Panc1 (cell line): ENCODE data around the gene SLC7A5. TPM values are rescaled to one million over a fixed set of nuclear protein-coding genes. Genes with fewer than 3 reads are reported as not detected.

Experiments
- ATAC-seq: fragments of 200-7000 bp; cut with Tn5 transposase; 2 replicates; pipeline ENCODE4 v1.9.1; 2020; ENCODE audit warnings: mild to moderate bottlenecking, moderate library complexity
- BruUV-seq: library from RNA; stranded (reverse); fragments of 400-500 nt; replicated peaks from 2 replicates; lab custom pipeline; 2021; lab: Mats Ljungman, UMichigan
- CTCF ChIA-PET: fragments of 300-600 bp; sonication (Branson Sonifier 250); formaldehyde crosslinking; loops from one replicate; lab custom pipeline; 2022; ENCODE audit warnings: antibody characterized with exemption; lab: Charles Lee
- POLR2A ChIA-PET: fragments of 300-600 bp; sonication (Branson Sonifier 250); formaldehyde crosslinking; loops from one replicate; lab custom pipeline; 2022; ENCODE audit warnings: antibody characterized with exemption; lab: Charles Lee
- DNase-seq: peaks from one replicate; pipeline ENCODE4 v3.0.0-alpha.2; 2010; ENCODE audit warnings: low read depth, low spot score
- H3K27ac ChIP-seq: 2 replicates; pipeline ENCODE4 v1.5.1; 2011; ENCODE audit warnings: mild to moderate bottlenecking, low read length, inconsistent platforms
- H3K27me3 ChIP-seq: fragments of 200-500 bp; sonication (Bioruptor generic); 2 replicates; pipeline ENCODE4 v1.6.0; 2014; ENCODE audit warnings: low read length, inconsistent platforms; ENCODE audit not compliant: control insufficient read depth, insufficient read depth
- H3K36me3 ChIP-seq: fragments of 200-500 bp; sonication (Bioruptor generic); 2 replicates; pipeline ENCODE4 v1.5.1; 2014; ENCODE audit warnings: inconsistent platforms, mild to moderate bottlenecking, low read length, moderate library complexity; ENCODE audit not compliant: control insufficient read depth, insufficient read depth
- H3K4me1 ChIP-seq: 2 replicates; pipeline ENCODE4 v1.5.1; 2011; ENCODE audit warnings: inconsistent platforms, mild to moderate bottlenecking, low read length, moderate library complexity; ENCODE audit not compliant: control insufficient read depth, insufficient read depth
- H3K4me3 ChIP-seq, 2 experiments: 2 replicates each; pipeline ENCODE4 v1.5.1; 2011 to 2012; ENCODE audit warnings: low read depth in 2 of 2, low read length in 2 of 2, mild to moderate bottlenecking in 2 of 2, inconsistent platforms in 1 of 2, moderate library complexity in 1 of 2
- H3K9me3 ChIP-seq: fragments of 200-500 bp; sonication (Bioruptor generic); 2 replicates; pipeline ENCODE4 v1.5.1; 2014; ENCODE audit warnings: low read depth, mild to moderate bottlenecking, inconsistent platforms, low read length, moderate library complexity; ENCODE audit not compliant: control insufficient read depth, insufficient read depth
- POLR2AphosphoS5 ChIP-seq: IDR thresholded peaks from 2 replicates; pipeline ENCODE4 v1.6.1; 2012; ENCODE audit warnings: mild to moderate bottlenecking, low read depth, low read length, moderate library complexity
- SIN3A ChIP-seq: IDR thresholded peaks from 2 replicates; pipeline ENCODE4 v1.6.1; 2012; ENCODE audit warnings: low read depth, mild to moderate bottlenecking, low read length, moderate library complexity, borderline replicate concordance; ENCODE audit not compliant: insufficient read depth
- TCF7L2 ChIP-seq: IDR thresholded peaks from 2 replicates; pipeline ENCODE4 v1.6.1; 2011; ENCODE audit warnings: mild to moderate bottlenecking, low read depth, low read length, inconsistent platforms
- in situ Hi-C: cut with HindIII; loops from 2 replicates; pipeline ENCODE4 v1.10.0; 2016; ENCODE audit warnings: low sequenced_read_pairs, low pct_unique_long_range_greater_than_20kb
- intact Hi-C: fragments of 100-400 bp; cut with micrococcal nuclease; formaldehyde crosslinking; loops from one replicate; pipeline ENCODE4 v1.10.0; 2022; ENCODE audit not compliant: unreplicated experiment
- total RNA-seq: library from RNA; stranded (reverse); gene quantifications from one replicate; pipeline ENCODE4 v1.2.1, GENCODE V29; 2021; ENCODE audit not compliant: unreplicated experiment
- TF ChIP-seq, protein P1 (sequence below), 2 experiments: IDR thresholded peaks; 2 replicates each; pipeline ENCODE4 v1.6.1; 2011 to 2012; ENCODE audit warnings: low read depth in 2 of 2, control low read depth in 1 of 2, low read length in 1 of 2, mild to moderate bottlenecking in 1 of 2, moderate library complexity in 1 of 2; ENCODE audit not compliant: insufficient read depth in 1 of 2
- TF ChIP-seq, protein P2 (sequence below): fragments of 450-650 bp; IDR thresholded peaks from 2 replicates; pipeline ENCODE4 v1.5.1; 2017; ENCODE audit warnings: mild to moderate bottlenecking

The SLC7A5 gene
- total RNA-seq, 1 experiment from 2014 or later: 231 TPM

DNA sequence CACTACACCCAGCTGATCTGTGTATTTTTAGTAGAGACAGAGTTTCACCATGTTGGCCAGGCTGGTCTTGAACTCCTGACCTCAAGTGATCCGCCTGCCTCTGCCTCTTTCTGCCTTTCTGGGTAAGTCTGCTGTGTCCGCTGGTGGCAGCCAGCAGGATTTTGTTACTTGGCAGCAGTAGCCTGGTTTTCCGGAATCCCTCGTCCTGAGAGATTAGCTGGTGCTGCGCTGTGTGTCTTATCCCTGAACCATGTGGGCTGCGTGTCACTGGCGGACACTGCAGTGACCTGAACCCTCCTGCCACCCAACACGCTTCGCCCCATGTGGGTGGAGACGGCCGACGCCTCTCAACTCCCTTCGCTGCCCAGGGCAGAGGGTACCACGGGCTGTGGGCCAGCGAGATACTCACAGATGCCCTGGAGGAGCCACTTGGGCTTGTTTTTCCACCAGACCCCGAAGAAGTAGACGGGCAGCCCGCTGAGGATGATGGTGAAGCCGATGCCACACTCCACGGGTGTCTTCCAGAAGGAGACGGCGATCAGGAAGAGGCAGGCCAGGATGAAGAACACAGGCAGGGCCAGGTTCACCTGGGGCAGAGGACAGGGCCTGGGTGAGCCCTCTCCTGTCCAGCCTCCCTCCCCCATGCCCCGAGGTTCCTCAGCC, 35.2 kb downstream of the SLC7A5 start:
- Histone ChIP-seq H3K27ac (peak overlapping the region; percentile 44; the same call in 1 of the 2 replicates), H3K4me3 (no peak overlapping the region), H3K27me3 (no peaks in the 10 kb centered on the region), H3K9me3 (no peaks in the 10 kb centered on the region), H3K36me3 (peaks cover 6% of the 10 kb centered on the region; the same call in 1 of the 2 replicates), H3K4me1 (peaks cover 9% of the 10 kb centered on the region)
- TF ChIP-seq, protein P1, sequence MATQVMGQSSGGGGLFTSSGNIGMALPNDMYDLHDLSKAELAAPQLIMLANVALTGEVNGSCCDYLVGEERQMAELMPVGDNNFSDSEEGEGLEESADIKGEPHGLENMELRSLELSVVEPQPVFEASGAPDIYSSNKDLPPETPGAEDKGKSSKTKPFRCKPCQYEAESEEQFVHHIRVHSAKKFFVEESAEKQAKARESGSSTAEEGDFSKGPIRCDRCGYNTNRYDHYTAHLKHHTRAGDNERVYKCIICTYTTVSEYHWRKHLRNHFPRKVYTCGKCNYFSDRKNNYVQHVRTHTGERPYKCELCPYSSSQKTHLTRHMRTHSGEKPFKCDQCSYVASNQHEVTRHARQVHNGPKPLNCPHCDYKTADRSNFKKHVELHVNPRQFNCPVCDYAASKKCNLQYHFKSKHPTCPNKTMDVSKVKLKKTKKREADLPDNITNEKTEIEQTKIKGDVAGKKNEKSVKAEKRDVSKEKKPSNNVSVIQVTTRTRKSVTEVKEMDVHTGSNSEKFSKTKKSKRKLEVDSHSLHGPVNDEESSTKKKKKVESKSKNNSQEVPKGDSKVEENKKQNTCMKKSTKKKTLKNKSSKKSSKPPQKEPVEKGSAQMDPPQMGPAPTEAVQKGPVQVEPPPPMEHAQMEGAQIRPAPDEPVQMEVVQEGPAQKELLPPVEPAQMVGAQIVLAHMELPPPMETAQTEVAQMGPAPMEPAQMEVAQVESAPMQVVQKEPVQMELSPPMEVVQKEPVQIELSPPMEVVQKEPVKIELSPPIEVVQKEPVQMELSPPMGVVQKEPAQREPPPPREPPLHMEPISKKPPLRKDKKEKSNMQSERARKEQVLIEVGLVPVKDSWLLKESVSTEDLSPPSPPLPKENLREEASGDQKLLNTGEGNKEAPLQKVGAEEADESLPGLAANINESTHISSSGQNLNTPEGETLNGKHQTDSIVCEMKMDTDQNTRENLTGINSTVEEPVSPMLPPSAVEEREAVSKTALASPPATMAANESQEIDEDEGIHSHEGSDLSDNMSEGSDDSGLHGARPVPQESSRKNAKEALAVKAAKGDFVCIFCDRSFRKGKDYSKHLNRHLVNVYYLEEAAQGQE (IDR thresholded peaks at IDR 0.05; ENCODE audit: insufficient read depth in 1 of 2, low read depth in 2 of 2, low read length in 1 of 2): no peak
- TF ChIP-seq, protein P2, sequence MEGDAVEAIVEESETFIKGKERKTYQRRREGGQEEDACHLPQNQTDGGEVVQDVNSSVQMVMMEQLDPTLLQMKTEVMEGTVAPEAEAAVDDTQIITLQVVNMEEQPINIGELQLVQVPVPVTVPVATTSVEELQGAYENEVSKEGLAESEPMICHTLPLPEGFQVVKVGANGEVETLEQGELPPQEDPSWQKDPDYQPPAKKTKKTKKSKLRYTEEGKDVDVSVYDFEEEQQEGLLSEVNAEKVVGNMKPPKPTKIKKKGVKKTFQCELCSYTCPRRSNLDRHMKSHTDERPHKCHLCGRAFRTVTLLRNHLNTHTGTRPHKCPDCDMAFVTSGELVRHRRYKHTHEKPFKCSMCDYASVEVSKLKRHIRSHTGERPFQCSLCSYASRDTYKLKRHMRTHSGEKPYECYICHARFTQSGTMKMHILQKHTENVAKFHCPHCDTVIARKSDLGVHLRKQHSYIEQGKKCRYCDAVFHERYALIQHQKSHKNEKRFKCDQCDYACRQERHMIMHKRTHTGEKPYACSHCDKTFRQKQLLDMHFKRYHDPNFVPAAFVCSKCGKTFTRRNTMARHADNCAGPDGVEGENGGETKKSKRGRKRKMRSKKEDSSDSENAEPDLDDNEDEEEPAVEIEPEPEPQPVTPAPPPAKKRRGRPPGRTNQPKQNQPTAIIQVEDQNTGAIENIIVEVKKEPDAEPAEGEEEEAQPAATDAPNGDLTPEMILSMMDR: no peak
- TF ChIP-seq TCF7L2 (no peak), POLR2AphosphoS5 (no peak; the same call in 1 of the 2 replicates), SIN3A (no peak)
- in situ Hi-C loops: no loop called here
- intact Hi-C loops: no loop called here
- no peak for ATAC-seq
- ChIA-PET POLR2A (no interaction called here), CTCF (no interaction called here)
- no peak for DNase-seq
- no TSS peak for BruUV-seq

DNA sequence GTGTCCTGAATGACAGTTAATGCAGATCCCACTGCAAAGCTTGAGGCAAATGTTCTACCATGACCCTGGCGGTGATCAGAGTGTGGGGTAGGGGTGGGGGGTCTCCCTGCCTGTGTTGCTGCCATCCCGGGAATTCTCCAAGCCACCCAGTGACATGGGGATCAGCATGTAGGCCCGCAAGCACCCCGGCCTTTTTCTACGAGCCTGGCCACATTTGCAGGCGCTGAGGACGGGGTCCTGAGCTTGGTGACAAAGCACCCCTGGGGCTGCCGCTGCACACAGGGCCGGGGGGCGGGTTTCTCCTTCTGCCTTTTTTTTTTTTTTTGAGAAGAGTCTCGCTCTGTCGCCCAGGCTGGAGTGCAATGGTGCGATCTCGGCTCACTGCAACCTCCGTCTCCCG, 35.8 kb downstream of the SLC7A5 start:
- intact Hi-C loops: no loop called here
- in situ Hi-C loops: no loop called here
- Histone ChIP-seq H3K4me3 (no peak overlapping the region), H3K27ac (no peak overlapping the region), H3K9me3 (no peaks in the 10 kb centered on the region), H3K36me3 (peaks cover 6% of the 10 kb centered on the region; the same call in 1 of the 2 replicates), H3K4me1 (peaks cover 14% of the 10 kb centered on the region), H3K27me3 (no peaks in the 10 kb centered on the region)
- BruUV-seq: no TSS peak
- no peak for ATAC-seq
- DNase-seq: no peak
- ChIA-PET POLR2A (no interaction called here), CTCF (no interaction called here)
- TF ChIP-seq TCF7L2: no peak
- TF ChIP-seq POLR2AphosphoS5: no peak
- no peak for TF ChIP-seq SIN3A
- TF ChIP-seq, protein P2: no peak
- TF ChIP-seq, protein P1 (IDR thresholded peaks at IDR 0.05; ENCODE audit: insufficient read depth in 1 of 2, low read depth in 2 of 2, low read length in 1 of 2): no peak
